HPDE6-E6E7 (cell line): ENCODE results near the gene NEAT1.

Experiments
- DNase-seq: peaks from one replicate; pipeline ENCODE4 v3.0.0; 2011; ENCODE audit warnings: missing footprints; ENCODE audit errors: extremely low spot score

NEAT1 gene

DNA sequence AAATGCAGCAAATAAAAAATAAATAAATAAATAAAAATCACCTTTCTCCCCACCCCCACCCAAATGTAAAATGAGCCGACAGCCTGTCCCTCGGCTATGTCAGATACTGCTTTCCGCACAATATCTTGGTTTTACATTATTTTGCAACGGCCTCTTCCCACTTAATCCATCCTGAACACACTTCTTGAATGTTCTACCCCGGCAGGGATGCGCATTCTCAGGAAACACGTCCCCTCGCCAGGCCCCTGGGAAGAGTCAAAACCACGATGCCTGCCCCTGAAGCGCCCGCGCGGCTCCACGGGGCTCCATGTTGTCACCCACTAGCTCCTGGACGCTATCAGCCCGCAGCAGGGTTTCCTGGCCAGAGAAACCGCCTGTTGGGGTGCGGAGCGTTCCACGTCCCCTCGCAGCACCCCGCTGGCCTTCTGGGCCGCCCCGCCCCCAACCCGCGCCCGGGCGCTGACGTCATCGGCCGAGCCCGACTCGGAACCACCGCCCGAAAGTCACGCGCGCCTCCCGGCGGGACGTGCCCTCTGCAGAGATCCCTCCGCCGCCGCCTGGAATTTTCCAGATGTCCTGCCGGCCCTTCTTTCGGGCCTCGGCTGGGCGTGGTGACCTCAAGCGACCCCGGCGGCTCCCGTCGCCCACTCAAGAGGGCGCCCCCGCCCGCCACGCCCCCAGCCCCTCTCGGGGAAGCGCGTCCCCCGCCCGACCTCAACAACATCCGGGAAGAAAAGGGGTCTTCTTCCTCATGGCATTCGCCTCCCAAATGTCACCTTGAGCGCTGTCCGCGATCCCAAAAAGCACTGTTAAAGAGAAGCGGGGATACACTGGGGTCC, 585 bp upstream of the NEAT1 start:
- DNase-seq = peak; percentile 58

GRCh38 chr11:65423516-65424204, 1.1 kb downstream of the NEAT1 start:
- no peak for DNase-seq

GRCh38 chr11:65424205-65425104, 1.9 kb downstream of the NEAT1 start:
- no peak for DNase-seq

- no peak for DNase-seq
Measured at GRCh38 chr11:65425105-65425970, 2.7 kb downstream of the NEAT1 start.

DNA sequence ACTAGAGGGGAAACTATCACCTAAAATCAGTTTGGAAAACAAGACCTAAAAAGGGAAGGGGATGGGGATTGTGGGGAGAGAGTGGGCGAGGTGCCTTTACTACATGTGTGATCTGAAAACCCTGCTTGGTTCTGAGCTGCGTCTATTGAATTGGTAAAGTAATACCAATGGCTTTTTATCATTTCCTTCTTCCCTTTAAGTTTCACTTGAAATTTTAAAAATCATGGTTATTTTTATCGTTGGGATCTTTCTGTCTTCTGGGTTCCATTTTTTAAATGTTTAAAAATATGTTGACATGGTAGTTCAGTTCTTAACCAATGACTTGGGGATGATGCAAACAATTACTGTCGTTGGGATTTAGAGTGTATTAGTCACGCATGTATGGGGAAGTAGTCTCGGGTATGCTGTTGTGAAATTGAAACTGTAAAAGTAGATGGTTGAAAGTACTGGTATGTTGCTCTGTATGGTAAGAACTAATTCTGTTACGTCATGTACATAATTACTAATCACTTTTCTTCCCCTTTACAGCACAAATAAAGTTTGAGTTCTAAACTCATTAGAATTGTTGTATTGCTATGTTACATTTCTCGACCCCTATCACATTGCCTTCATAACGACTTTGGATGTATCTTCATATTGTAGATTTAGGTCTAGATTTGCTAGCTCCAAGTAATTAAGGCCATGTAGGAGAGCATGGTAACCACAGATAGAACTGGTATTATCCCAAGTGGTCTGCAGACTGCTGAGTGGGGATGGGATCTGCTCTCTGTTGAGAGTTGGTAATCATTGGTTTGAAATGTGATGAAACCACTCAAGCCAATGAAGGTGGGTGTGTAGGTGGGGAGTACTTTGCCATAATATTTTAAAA, 3.6 kb downstream of the NEAT1 start:
- no peak for DNase-seq

GRCh38 chr11:65426839-65427690, 4.5 kb downstream of the NEAT1 start:
- no peak for DNase-seq

DNA sequence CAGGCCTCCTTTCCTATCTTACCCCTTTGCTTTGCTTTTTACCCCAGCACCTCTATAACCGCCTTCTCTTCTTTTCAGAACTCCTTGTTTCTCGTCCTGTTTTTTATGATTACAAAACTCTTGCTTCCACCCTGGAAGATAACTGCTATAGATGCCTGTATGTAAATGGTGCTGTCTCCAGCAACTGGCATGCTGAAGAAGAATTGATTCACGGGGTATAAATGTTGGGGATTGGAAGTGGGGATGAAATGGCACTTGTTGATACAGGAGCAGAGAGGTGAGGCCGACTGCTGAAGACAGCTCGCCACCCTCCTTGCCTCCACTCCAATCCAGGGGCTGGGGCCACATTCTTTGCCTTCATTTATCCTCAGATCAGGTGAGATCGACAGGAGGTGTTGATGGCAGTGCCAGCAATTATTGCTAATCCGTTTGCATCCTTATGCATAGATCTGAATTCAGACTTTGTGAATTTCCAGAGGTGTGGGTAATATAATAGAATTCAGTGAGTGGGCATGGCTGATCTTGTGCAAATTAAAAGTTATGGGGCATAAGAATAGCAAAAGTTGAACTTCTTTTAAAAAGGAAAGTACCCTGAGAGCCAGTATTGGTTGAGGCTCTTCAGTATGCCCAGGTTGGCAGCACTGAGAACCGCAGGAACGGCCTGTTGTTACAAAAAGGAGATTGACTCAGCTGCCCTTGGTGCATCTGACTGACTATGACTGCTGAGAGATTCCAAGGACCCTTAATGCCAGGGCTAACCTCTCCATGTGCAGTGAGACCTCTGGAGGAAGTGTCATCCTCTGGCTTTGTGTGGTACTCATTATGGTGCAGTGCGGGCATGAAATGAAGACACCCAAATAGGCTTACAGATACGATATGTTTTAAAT, 5.3 kb downstream of the NEAT1 start:
- DNase-seq = no peak

GRCh38 chr11:65428578-65429067, 6.0 kb downstream of the NEAT1 start:
- no peak for DNase-seq

- no peak for DNase-seq
Measured at GRCh38 chr11:65429068-65429681, 6.6 kb downstream of the NEAT1 start.

GRCh38 chr11:65429724-65430405, 7.3 kb downstream of the NEAT1 start:
- no peak for DNase-seq

DNA sequence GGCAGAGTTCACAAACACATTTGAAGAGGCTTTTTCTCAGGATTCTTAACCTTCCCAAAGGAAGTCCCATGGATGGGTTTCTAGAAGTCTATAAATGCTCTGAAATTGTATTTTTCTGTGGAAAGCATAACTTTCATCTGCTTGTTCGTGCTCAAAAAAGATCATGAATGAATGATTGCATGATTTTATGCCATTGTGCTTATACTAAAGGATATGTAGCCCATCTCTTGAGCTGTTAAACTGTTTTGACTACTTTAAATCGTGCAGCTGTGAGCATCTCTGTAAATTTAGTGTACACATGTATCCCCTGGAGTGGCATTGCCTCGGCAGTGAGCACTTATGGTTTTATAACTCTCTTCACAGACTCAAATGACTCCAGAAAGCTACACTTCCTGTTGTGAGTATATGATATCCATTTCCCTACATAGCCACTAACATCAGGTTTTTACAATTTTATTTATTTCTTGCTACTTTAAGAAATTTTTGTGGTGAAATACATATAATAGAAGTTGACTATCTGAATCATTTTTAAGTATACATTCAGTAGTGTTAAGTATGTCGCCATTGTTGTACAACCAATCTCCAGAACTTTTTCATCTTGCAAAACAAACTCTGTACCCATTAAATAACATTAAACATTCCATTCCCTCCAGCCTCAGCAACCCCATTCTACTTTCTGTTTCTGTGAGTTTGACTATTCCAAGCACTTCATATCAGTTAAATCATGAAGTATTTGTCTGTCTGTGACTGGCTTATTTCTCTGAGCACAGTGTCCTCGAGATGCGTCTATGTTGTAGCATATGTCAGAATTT, 8.0 kb downstream of the NEAT1 start:
- no peak for DNase-seq

DNA sequence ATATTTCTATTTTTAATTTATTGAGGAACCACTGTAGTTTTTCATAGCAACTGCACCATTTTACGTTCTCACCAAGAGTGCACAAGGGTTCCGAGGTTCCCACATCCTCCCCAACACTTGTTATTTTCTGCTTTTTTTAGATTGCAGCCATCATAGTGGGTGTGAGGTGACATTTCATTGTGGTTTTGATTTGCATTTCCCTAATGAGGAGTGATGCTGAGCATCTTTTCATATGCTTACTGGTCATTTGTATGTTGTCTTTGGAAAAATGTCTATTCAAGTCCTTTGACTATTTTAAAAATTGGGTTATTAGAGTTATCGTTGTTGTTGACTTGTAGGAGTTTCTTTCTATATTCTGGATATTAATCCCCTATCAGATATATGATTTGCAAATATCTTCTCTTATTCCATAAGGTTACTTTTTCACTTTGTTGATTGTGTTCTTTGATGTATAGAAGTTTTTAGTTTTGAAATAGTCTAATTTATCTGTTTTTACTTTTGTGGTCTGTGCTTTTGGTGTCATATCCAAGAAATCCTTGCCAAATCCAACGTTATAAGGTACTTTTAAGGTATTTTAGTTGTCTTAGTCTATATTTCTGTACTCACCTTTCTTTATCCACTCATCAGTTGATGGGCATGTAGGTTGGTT, 9.0 kb downstream of the NEAT1 start:
- no peak for DNase-seq

DNA sequence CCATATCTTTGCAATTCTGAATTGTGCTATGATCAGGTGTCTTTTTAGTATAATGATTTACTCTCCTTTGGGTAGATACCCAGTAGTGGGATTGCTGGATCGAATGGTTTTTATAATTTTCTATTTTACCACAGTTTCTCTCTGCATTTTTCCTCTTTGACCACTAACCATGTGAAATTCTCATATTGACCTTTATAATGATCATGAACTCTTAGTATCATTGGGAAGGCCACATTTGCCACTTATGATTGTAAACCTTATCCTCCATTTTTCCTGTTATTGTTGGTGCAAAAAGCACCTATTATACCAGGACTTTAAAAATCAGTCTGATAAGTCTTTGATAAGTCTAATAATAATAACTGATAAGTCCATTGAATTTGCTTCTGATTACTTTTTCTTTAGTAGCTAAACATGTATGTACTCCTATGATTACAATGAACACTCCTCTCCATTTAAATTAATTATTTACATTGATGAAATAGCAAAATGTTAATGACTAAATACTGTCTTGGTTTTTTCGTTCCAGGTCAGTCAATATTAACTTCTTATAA, 9.6 kb downstream of the NEAT1 start:
- DNase-seq = no peak

DNA sequence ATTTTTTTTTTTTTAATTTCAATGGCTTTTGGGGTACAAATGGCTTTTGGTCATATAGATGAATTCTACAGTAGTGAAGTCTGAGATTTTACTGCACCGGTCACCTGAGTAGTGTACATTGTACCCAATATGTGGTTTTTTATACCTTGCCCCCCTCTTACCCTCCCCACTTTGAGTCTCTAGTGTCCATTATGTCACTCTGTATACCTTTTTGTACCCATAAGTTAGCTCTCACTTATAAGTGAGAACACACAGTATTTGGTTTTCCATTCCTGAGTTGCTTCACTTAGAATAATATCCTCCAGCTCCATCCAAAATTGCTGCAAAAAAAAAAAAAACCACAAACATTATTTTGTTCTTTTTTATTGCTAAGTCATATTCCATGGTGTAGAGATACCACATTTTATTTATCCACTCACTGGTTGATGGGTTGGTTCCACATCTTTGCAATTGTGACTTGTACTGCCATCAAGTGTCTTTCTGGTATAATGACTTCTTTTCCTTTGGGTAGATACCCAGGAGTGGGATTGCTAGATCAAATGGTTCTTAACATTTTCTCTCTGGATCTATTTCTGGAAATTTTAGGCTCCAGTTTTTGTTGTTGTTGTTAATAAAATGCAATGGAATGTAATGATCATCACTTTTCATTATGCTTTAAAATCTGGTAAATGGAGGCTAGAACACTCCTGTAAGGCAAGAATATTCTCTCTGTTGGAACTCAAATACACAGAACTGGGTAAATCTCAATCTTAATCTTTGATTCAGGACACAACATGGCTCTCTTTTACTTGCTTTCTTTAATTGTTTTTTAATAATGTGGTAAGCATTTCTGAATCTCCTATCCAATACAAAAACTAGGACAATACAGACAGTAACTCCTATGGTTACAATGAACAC, 10.3 kb downstream of the NEAT1 start:
- DNase-seq = no peak
